CD4-positive, alpha-beta T cell treated with Interleukin-17A for 4 hours (primary cell): ENCODE measurements around the gene CPZ.
"Not testable (repeated sequence)": the region's sequence is repeated elsewhere in the genome, so short reads cannot be mapped to it uniquely, and the experiment has no call there.

Source experiments
- DNase-seq: peaks from one replicate; pipeline ENCODE4 v3.0.0-alpha.2; 2020; ENCODE audit warnings: mixed read lengths

CPZ gene

GRCh38 chr4:8557151-8558076 lies 35.2 kb upstream of the CPZ start:
- DNase-seq, result no peak

- no peak for DNase-seq
Measured at GRCh38 chr4:8558080-8558960, 34.2 kb upstream of the CPZ start.

GRCh38 chr4:8559011-8559410 lies 33.6 kb upstream of the CPZ start:
- no peak for DNase-seq

- DNase-seq, result no peak
Measured at GRCh38 chr4:8559524-8560264, 32.9 kb upstream of the CPZ start.

- DNase-seq, result no peak
Measured at GRCh38 chr4:8560265-8561047, 32.1 kb upstream of the CPZ start.

GRCh38 chr4:8564595-8564994 lies 28.0 kb upstream of the CPZ start:
- DNase-seq, result no peak

- no peak for DNase-seq
Measured at GRCh38 chr4:8568068-8568668, 24.4 kb upstream of the CPZ start.

- no peak for DNase-seq
Measured at GRCh38 chr4:8570201-8570600, 22.4 kb upstream of the CPZ start.

- no peak for DNase-seq
Measured at GRCh38 chr4:8571702-8572685, 20.6 kb upstream of the CPZ start.

- no peak for DNase-seq
Measured at GRCh38 chr4:8573266-8573665, 19.3 kb upstream of the CPZ start.

GRCh38 chr4:8574796-8575370 lies 17.7 kb upstream of the CPZ start:
- DNase-seq, result no peak

- no peak for DNase-seq
Measured at GRCh38 chr4:8575457-8575856, 17.1 kb upstream of the CPZ start.

- not testable (repeated sequence) for DNase-seq
Measured at GRCh38 chr4:8576591-8576990, 16.0 kb upstream of the CPZ start.

GRCh38 chr4:8577046-8577445 lies 15.5 kb upstream of the CPZ start:
- no peak for DNase-seq

- no peak for DNase-seq
Measured at GRCh38 chr4:8577972-8578371, 14.6 kb upstream of the CPZ start.

- no peak for DNase-seq
Measured at GRCh38 chr4:8578717-8579116, 13.8 kb upstream of the CPZ start.

- DNase-seq, result no peak
Measured at GRCh38 chr4:8579526-8580320, 12.8 kb upstream of the CPZ start.

- DNase-seq, result peak; percentile 18
Measured at GRCh38 chr4:8580321-8581093, 12.1 kb upstream of the CPZ start, which contains the start of gene GPR78. GPR78 (plus strand) TSS chr4:8580392; CDS start chr4:8580983, 591 bp downstream.
